ENCODE measurements around the gene RAB11FIP3. TPM values are rescaled to one million over a fixed set of nuclear protein-coding genes. Genes with fewer than 3 reads are reported as not detected.

Gene RAB11FIP3
- polyA plus RNA-seq, 2 of the 4 experiments (the other 2 are of a cell fraction), result 6.7 to 18.0 TPM

GRCh38 chr16:565419-566330, 140.2 kb downstream of the RAB11FIP3 start:
- WGBS (ENCODE audit: missing lambda C conversion rate), result 75% methylated on average over 26 of the region's 35 CpGs
- no peak for ATAC-seq
- TF ChIP-seq ZFP36 (IDR thresholded peaks at IDR 0.05; ENCODE audit: borderline replicate concordance, partially characterized antibody), result no peak
- no peak for TF ChIP-seq PBX3 (IDR thresholded peaks at IDR 0.05)
- Histone ChIP-seq H3K27ac (peak overlapping the region in 1 of 2 experiments; percentile 63; a peak in 1 of 6 replicates), H3K9me3 (no peaks in the 10 kb centered on the region), H3K4me3 (no peak overlapping the region), H3K4me2 (no peak overlapping the region), H3K4me1 (peaks cover 21% of the 10 kb centered on the region)
- ChIA-PET POLR2A (no interaction called here), CTCF (interaction anchor here (3.6 kb wide), 1 partner anchor 18 kb away, joined by 12 read pairs; no protein-coding TSS in a partner anchor)
- DNase-seq (ENCODE audit: low read depth in 1 of 2, low spot score in 1 of 2), result no peak
- FAIRE-seq, result no peak

GRCh38 chr16:566475-567372, 141.3 kb downstream of the RAB11FIP3 start, which contains the start of gene NHLRC4:
Gene NHLRC4, plus strand, starts transcription at chr16:567005. Its CDS starts 1,043 bp downstream, at chr16:568048.
- ChIA-PET CTCF (interaction anchor here (0.7 to 3.6 kb wide), 3 partner anchors 20 to 141 kb away, joined by 3 to 12 read pairs (median 3); partner anchors contain the start of gene RAB11FIP3), POLR2A (no interaction called here)
- Histone ChIP-seq H3K4me3 (no peak within 1 kb of the TSS), H3K4me2 (peak within 1 kb of the TSS; percentile 1; the same call in 2 of the 3 replicates), H3K4me1 (peaks cover 22% of the 10 kb centered on the region), H3K9me3 (no peaks in the 10 kb centered on the region), H3K27ac (peak within 1 kb of the TSS in 1 of 2 experiments; percentile 63; a peak in 3 of 6 replicates)
- peak in 1 of 2 experiments; percentile 35; a peak in 3 of 6 replicates for ATAC-seq
- WGBS (ENCODE audit: missing lambda C conversion rate), result 52% methylated on average over 19 of the region's 26 CpGs
- no peak for DNase-seq (ENCODE audit: low read depth in 1 of 2, low spot score in 1 of 2)
- TF ChIP-seq SMC3 (IDR thresholded peaks at IDR 0.05) (no peak), USF2 (IDR thresholded peaks at IDR 0.05) (no peak), HES2 (IDR thresholded peaks at IDR 0.05) (no peak), RARB (CRISPR knock-in tag; IDR thresholded peaks at IDR 0.05) (no peak), ELK1 (IDR thresholded peaks at IDR 0.05; ENCODE audit: low read depth, low read length) (no peak), GATA3 (IDR thresholded peaks at IDR 0.05; ENCODE audit: borderline replicate concordance) (no peak), HOXB13 (CRISPR knock-in tag; IDR thresholded peaks at IDR 0.05; ENCODE audit: low read depth) (no peak), ZSCAN20 (CRISPR knock-in tag; IDR thresholded peaks at IDR 0.05) (no peak), CHD2 (IDR thresholded peaks at IDR 0.05; ENCODE audit: low read length, partially characterized antibody) (no peak), EP300 (IDR thresholded peaks at IDR 0.05) (no peak), BHLHE40 (IDR thresholded peaks at IDR 0.05; ENCODE audit: low read depth, low read length) (no peak), MYC (IDR thresholded peaks at IDR 0.05; ENCODE audit: borderline replicate concordance, low read length) (no peak), HMGXB4 (CRISPR knock-in tag; IDR thresholded peaks at IDR 0.05; ENCODE audit: borderline replicate concordance) (no peak)
- FAIRE-seq, result no peak

All from A549 (cell line).